ENCODE data around the gene LNX1.

DNA sequence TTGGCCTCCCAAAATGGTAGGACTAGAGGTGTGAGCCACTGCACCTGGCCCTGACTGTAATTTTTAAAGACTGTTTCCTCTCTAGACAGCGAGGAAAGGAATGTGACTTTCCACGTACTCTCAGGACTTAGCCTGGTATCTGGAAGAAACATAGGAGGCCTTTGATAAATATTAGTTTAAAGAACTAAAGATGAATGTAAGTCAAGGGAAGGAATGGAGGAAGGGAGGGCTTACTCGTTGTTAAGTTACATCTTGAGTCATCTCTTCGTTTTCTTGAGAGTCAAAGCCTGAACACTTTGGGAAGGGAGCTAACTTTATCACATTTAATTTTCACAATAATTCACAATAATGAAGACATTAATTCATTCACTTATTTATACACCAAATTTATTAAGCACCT, 7.2 kb upstream of the LNX1 start:
- TF ChIP-seq, protein P1, sequence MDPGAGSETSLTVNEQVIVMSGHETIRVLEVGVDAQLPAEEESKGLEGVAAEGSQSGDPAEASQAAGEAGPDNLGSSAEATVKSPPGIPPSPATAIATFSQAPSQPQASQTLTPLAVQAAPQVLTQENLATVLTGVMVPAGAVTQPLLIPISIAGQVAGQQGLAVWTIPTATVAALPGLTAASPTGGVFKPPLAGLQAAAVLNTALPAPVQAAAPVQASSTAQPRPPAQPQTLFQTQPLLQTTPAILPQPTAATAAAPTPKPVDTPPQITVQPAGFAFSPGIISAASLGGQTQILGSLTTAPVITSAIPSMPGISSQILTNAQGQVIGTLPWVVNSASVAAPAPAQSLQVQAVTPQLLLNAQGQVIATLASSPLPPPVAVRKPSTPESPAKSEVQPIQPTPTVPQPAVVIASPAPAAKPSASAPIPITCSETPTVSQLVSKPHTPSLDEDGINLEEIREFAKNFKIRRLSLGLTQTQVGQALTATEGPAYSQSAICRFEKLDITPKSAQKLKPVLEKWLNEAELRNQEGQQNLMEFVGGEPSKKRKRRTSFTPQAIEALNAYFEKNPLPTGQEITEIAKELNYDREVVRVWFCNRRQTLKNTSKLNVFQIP (CRISPR knock-in tag; IDR thresholded peaks at IDR 0.05; ENCODE audit: borderline replicate concordance, low read depth), result no peak
- no peak for TF ChIP-seq TCF4 (CRISPR knock-in tag; IDR thresholded peaks at IDR 0.05; ENCODE audit: borderline replicate concordance)
- TF ChIP-seq, protein P2, sequence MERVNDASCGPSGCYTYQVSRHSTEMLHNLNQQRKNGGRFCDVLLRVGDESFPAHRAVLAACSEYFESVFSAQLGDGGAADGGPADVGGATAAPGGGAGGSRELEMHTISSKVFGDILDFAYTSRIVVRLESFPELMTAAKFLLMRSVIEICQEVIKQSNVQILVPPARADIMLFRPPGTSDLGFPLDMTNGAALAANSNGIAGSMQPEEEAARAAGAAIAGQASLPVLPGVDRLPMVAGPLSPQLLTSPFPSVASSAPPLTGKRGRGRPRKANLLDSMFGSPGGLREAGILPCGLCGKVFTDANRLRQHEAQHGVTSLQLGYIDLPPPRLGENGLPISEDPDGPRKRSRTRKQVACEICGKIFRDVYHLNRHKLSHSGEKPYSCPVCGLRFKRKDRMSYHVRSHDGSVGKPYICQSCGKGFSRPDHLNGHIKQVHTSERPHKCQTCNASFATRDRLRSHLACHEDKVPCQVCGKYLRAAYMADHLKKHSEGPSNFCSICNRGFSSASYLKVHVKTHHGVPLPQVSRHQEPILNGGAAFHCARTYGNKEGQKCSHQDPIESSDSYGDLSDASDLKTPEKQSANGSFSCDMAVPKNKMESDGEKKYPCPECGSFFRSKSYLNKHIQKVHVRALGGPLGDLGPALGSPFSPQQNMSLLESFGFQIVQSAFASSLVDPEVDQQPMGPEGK (CRISPR knock-in tag; IDR thresholded peaks at IDR 0.05; ENCODE audit: borderline replicate concordance), result no peak
- no peak for TF ChIP-seq ESRRG (CRISPR knock-in tag; IDR thresholded peaks at IDR 0.05)
- TF ChIP-seq PPARA (CRISPR knock-in tag; IDR thresholded peaks at IDR 0.05; ENCODE audit: borderline replicate concordance), result no peak
- no peak for TF ChIP-seq ZC3H10 (CRISPR knock-in tag; IDR thresholded peaks at IDR 0.05)
